DMS153 treated with DMSO at 0.1 percent for 48 hours (cell line): ENCODE data around the gene NRCAM.
"Not testable (repeated sequence)": the region's sequence is repeated elsewhere in the genome, so short reads cannot be mapped to it uniquely, and the experiment has no call there.

Source experiments
- DNase-seq: peaks from one replicate; lab custom pipeline; 2025; ENCODE audit not compliant: unreplicated experiment; lab: John Stamatoyannopoulos, UW

The NRCAM gene

DNA sequence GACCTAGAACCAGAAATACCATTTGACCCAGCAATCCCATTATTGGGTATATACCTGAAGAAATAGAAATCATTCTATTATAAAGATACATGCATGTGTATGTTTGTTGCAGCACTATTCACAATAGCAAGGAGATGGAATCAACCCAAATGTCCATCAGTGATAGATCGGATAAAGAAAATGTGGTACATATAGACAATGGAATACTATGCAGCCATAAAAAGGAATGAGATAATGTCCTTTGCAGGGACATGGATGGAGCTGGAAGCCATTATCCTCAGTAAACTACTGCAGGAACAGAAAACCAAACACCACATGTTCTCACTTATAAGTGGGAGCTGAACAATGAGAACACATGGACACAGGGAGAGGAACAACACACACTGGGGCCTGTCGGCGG, 196.8 kb downstream of the NRCAM start:
- not testable (repeated sequence) for DNase-seq

- no peak for DNase-seq
These were observed 198.3 kb downstream of the NRCAM start for GRCh38 chr7:108257954-108258353.

- no peak for DNase-seq
These were observed 202.0 kb downstream of the NRCAM start for GRCh38 chr7:108254259-108254658.

GRCh38 chr7:108253275-108254044, 202.8 kb downstream of the NRCAM start:
- peak; percentile 36 for DNase-seq

DNA sequence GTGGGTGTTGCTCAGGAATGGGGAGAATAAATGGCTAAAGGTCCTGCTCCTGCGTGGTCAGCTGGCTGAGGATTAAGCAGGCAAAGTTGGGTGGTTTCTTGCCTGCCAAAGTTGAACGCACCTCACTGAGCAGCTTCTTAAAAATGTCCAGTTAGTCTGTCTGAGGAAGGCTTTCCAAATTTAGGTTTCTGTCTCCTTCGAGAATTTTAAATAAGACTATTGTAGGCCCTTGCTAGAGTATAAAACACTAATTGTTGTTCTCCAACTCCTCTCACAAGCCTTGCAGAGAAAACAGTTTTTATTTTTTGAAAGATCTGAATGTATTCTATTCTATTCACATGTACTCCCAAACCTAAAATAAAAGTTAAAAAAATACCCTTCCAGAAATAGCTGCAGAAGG, 204.1 kb downstream of the NRCAM start:
- no peak for DNase-seq

DNA sequence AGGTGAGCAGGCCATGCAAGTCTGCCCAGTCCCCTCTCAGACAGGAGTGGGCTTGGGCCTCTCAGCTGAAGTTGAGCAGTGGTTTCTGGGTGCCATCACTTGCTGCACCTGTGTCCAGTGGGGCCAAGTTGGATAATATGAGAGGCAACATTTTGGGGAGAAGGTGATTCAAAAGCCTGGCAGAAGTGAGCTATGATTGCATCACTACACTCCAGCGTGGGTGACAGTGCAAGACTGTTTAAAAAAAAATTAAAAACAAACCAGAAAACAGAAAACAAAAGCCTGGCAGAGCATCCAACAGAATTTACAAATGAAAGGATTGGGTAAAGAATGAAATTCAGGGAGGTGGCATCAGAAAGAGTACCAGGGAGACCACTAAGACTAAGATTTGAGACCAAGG, 204.5 kb downstream of the NRCAM start:
- DNase-seq, result no peak

GRCh38 chr7:108249453-108249852, 206.8 kb downstream of the NRCAM start:
- DNase-seq, result no peak

DNA sequence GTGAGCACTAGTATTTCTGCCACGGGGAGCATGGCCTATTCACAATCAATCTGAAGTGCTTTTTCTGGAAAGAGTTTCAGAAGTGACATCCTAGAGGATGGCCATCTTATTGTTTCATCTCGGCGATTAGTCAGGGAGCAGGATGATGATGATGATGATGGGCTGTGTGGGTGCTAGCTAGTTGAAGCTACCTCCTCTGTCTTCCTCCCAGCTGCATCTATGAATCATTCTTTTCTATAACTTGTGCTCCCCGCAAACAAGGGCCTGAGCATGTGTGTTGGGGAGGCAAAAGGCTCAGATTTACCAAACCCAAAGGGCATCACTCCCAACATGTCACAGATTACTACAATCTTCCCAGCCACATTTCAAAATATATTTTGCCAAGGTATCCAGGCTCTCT, 207.4 kb downstream of the NRCAM start:
- DNase-seq, result no peak

DNA sequence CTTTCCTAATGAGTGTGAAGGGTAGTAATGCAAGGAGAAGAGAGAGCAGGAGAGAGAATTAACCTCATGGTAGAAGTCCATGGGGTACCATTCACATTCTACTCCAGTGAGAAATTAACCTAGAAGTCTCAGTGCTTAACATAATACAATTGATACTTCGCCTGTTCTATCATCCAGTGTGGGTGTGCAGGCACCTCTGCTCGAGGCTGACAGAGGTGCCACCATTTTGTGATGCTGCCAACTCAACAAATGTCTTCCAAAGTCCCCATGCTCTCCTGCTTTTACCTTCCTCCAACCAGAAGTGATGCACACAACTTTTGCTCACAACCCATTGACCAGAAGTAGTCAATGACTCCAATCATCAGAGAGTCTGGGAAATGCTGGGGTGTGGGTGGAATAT, 207.8 kb downstream of the NRCAM start:
- DNase-seq, result no peak

GRCh38 chr7:108247614-108248013, 208.6 kb downstream of the NRCAM start:
- DNase-seq, result no peak

DNA sequence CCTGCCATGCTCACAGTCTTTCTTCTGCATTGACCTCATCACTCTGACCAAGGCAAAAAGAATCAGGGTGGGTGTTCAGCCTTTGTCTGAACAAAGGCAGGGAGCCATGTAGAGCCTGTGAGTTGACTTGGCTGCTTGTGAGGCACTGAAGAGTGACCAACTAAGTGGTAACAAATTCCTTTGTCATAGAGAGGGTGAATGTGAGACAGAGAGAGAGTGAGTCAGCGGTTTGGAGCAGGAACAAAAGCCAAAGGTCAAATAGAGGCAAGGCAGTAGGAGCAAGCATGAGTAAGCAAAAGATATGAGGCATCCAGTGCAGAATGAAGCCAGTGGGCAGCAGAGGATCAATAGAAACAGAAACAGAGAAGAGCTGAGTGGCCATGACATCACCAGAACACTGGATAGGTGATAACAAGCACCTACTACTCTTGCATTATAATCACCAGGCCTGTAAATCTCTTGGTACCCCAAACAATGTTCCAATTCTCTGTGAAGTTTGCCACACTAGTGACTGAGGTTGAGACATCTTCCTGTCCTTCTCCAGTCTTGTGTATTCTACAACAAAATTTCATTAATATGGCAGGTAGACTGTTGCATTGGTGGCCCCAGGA, 209.9 kb downstream of the NRCAM start:
- no peak for DNase-seq

- DNase-seq, result no peak
These were observed 210.6 kb downstream of the NRCAM start for GRCh38 chr7:108245523-108246226.

- DNase-seq, result no peak
These were observed 212.1 kb downstream of the NRCAM start for GRCh38 chr7:108244110-108244509.

GRCh38 chr7:108239501-108240225, 216.6 kb downstream of the NRCAM start:
- DNase-seq, result no peak

DNA sequence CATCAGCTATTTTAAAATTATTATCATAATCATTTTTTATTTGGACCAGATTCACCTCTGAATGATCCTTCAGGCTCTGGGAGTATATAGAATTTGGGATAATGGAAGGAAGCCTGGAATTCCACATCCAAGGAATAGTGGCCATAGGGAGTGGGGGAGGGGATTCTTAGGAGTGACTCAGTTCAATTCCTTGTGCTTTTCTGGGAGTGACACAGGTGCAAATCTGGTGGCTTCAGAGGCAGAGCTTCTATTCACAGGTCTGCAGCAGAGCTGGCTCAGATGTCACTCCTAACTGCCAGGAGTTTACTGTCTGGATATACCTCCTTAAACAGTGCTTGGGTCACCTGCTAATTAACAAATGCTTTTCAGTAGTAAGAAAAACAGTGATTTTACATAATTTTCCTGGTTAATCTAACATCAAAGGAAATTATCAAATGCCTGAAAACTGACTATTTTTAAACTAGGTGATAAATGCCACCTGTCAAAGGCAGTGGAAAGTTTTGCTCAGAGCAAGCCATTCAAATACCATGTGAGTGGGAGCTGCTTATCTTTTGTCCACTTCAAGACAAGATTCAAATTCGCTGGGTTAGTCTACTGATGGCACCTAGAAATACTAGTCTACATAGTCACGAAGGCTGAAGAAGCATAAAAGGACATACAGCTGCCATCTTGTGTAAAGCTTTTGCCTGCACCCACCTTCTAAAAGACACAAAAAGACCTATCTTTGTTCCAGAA, 219.4 kb downstream of the NRCAM start:
- DNase-seq, result no peak

DNA sequence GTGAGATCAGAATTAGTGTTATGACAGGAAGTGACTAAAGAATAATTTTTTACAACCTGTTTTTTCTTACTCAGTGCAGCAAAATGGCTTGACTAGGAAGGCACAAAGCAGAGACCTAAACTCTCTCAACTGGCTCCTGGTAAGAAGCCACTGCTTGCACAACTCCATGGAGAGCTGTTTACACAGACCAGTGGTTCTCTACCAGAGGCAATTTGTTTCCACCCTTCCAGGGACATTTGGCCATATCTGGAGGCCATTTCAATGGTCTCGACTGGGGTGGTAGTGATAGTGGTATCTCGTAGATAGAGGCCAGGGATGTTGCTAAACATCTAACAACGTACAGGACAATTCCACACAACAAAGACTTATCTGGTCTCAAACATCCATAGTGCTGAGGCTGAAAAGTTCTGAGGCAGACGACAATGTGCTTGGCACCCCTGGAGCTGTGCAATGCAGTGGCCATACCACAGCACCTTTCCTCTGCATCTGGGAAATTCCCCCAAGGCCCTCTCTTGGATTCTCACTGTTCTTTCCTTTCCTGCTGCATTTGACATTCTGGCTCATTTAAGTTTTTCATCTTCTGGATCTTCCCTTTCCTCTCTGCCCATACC, 220.7 kb downstream of the NRCAM start:
- DNase-seq, result no peak

DNA sequence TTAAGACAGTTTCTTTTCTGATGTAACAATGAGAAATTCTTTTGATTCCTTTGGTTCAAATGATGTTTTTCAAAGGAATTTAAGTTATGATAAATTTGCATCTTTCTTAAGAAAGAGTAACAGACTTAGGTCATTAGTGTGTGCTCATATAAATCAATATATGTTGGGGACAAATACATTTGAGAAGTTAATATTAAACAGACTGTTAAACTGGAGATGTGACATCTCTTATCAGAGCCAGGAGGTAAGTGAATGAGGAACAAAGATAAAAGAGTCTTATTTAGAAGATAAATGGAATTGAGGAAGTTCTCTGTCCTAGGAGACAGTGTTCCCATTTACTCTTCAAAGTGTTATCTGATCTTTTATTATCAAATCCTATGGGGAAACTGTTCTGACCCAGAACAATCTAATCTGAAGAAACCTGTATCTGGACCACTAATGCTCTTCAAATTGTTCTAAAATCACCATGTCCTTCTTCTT, 221.2 kb downstream of the NRCAM start:
- no peak for DNase-seq

GRCh38 chr7:108234281-108234680, 222.0 kb downstream of the NRCAM start:
- no peak for DNase-seq

GRCh38 chr7:108232076-108232475, 224.2 kb downstream of the NRCAM start:
- DNase-seq, result no peak

DNA sequence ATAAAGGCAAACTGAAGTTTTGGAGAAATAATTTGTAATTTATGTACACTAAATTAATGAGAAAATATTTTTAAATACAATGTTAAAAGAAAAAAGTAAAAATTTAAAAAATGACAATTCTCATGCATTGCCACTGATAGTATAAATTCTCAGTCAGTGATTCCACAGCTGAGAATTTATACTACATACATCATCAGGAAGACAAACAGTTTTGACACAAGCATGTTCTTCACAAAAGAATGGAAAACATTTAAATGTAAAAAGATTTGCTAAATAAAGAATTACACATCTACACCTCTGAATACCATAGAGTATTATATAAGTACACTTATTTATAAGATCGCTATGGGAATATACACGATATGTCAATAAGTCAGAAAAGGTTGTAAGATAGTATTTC, 225.0 kb downstream of the NRCAM start:
- no peak for DNase-seq
